Uterus (tissue), 2 donors: ENCODE results near the gene IGF1R.

Experiments used
- POLR2A ChIP-seq, 2 donors: fragments of 450-650 bp; IDR thresholded peaks; one replicate each; pipeline ENCODE4 v1.6.1; 2016; ENCODE audit warnings: antibody characterized with exemption in 2 of 2, mild to moderate bottlenecking in 1 of 2, moderate library complexity in 1 of 2
- TF ChIP-seq, protein P1 (sequence below), 4 experiments: fragments of 200-600 bp in 2 of 4; fragments of 450-650 bp in 2 of 4; sonication (generic) in 2 of 4; IDR thresholded peaks; one replicate each; pipeline ENCODE4 v1.5.1; 2016 to 2019; ENCODE audit warnings: antibody characterized with exemption in 4 of 4, mild to moderate bottlenecking in 2 of 4, moderate library complexity in 1 of 4

DNA sequence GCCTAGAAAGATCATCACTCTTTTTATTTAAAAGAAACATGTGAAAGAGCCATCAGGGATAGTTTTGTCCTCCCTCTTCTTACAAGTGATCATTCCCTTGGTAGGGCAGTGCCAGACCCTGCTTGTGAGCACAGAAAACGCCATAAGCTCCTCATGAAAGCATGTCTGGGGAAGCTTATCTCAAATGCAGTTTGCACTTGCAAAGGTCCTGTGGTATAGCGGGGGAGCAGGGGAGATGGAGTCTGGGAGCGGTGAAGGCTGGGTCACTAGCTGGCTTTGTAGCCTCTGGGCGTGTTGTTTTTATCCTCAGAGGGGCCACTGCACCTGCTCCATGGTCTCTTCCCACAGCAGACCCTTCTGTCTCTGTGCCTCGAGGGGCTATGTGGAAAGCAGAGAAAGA lies 141.9 kb downstream of the IGF1R start:
- TF ChIP-seq POLR2A (IDR thresholded peaks at IDR 0.05), result no peak
- TF ChIP-seq, protein P1, sequence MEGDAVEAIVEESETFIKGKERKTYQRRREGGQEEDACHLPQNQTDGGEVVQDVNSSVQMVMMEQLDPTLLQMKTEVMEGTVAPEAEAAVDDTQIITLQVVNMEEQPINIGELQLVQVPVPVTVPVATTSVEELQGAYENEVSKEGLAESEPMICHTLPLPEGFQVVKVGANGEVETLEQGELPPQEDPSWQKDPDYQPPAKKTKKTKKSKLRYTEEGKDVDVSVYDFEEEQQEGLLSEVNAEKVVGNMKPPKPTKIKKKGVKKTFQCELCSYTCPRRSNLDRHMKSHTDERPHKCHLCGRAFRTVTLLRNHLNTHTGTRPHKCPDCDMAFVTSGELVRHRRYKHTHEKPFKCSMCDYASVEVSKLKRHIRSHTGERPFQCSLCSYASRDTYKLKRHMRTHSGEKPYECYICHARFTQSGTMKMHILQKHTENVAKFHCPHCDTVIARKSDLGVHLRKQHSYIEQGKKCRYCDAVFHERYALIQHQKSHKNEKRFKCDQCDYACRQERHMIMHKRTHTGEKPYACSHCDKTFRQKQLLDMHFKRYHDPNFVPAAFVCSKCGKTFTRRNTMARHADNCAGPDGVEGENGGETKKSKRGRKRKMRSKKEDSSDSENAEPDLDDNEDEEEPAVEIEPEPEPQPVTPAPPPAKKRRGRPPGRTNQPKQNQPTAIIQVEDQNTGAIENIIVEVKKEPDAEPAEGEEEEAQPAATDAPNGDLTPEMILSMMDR (IDR thresholded peaks at IDR 0.05), result no peak
